Adipose tissue (tissue), 3 donors: ENCODE data around the gene DCLK1. TPM values are rescaled to one million over a fixed set of nuclear protein-coding genes. Genes with fewer than 3 reads are reported as not detected.

ENCODE experiments used
- H3K27ac ChIP-seq: one replicate; pipeline ENCODE4 v1.5.1; 2013; ENCODE audit warnings: low read depth, low read length
- WGBS, 3 donors: extraction: QIAGEN DNeasy Blood & Tissue Kit; methylation state at CpG; one replicate each; pipeline ENCODE4 v1.1.7; 2013; 5-methylcytosine and 5-hydroxymethylcytosine counted together
- polyA plus RNA-seq, 3 donors: library from polyadenylated mRNA; stranded (reverse); fragments of 200-250 nt; gene quantifications; one replicate each; pipeline ENCODE4 v1.2.3, GENCODE V29; 2013
- donor health status: healthy with polysubstance abuse.
- donor health status: Bipolar disorder and iron deficiency.
- donor health status: healthy.

DCLK1 gene
- polyA plus RNA-seq, 3 donors: 1.2 to 113 (median 7.3) TPM

- no peak overlapping the region for H3K27ac ChIP-seq
- WGBS, 3 donors: 56 to 67% (median 65%) methylated on average over 4 of the region's 4 CpGs
Observed at GRCh38 chr13:35940734-35941133, 190.4 kb downstream of the DCLK1 start.

GRCh38 chr13:35936246-35936978, 194.8 kb downstream of the DCLK1 start:
- WGBS, 3 donors: 48 to 62% (median 59%) methylated on average over 3 of the region's 3 CpGs
- H3K27ac ChIP-seq: no peak overlapping the region

GRCh38 chr13:35930665-35931631, 200.2 kb downstream of the DCLK1 start:
- H3K27ac ChIP-seq: no peak overlapping the region
- WGBS, 3 donors: 50 to 51% (median 51%) methylated on average over 4 of the region's 4 CpGs

GRCh38 chr13:35927567-35928021, 203.6 kb downstream of the DCLK1 start:
- H3K27ac ChIP-seq: no peak overlapping the region
- WGBS, 3 donors: 58 to 63% (median 63%) methylated on average over 4 of the region's 4 CpGs

- no peak overlapping the region for H3K27ac ChIP-seq
- 60% methylated on average over 2 of the region's 2 CpGs for WGBS, 3 donors
Observed at GRCh38 chr13:35926859-35927530, 204.2 kb downstream of the DCLK1 start.

- WGBS, 3 donors: 84 to 94% (median 90%) methylated on average over 3 of the region's 3 CpGs
- H3K27ac ChIP-seq: no peak overlapping the region
Observed at GRCh38 chr13:35925669-35926068, 205.5 kb downstream of the DCLK1 start.

- WGBS, 3 donors: 61 to 80% (median 75%) methylated on average over 3 of the region's 3 CpGs
Observed at GRCh38 chr13:35923347-35923746, 207.8 kb downstream of the DCLK1 start.

GRCh38 chr13:35920816-35921215, 210.4 kb downstream of the DCLK1 start:
- no peak overlapping the region for H3K27ac ChIP-seq
- 63 to 82% (median 75%) methylated on average over 7 of the region's 7 CpGs for WGBS, 3 donors

More at GRCh38 chr13:35923347-35923746, 207.8 kb downstream of the DCLK1 start:
- no peak overlapping the region for H3K27ac ChIP-seq

- whole genome bisulfite sequencing, 3 donors: 74 to 82% (median 77%) methylated on average over 8 of the region's 8 CpGs
- H3K27ac ChIP-seq: no peak overlapping the region
Observed at GRCh38 chr13:35917942-35918645, 213.1 kb downstream of the DCLK1 start.

- WGBS, 3 donors: 40 to 48% (median 43%) methylated on average over 13 of the region's 13 CpGs
- H3K27ac ChIP-seq: no peak overlapping the region
Observed at GRCh38 chr13:35917252-35917941, 213.8 kb downstream of the DCLK1 start.

- no peak overlapping the region for H3K27ac ChIP-seq
- 47 to 66% (median 60%) methylated on average over 2 of the region's 2 CpGs for WGBS, 3 donors
Observed at GRCh38 chr13:35916146-35916545, 215.0 kb downstream of the DCLK1 start.

- H3K27ac ChIP-seq: no peak overlapping the region
- 47 to 65% (median 60%) methylated on average over 1 of the region's 1 CpG for WGBS, 3 donors
Observed at GRCh38 chr13:35914662-35915061, 216.5 kb downstream of the DCLK1 start.

- 75 to 83% (median 81%) methylated on average over 7 of the region's 7 CpGs for WGBS, 3 donors
- no peak overlapping the region for H3K27ac ChIP-seq
Observed at GRCh38 chr13:35912841-35913240, 218.3 kb downstream of the DCLK1 start.

GRCh38 chr13:35909837-35910540, 221.2 kb downstream of the DCLK1 start:
- WGBS, 3 donors: 57 to 87% (median 86%) methylated on average over 8 of the region's 8 CpGs
- H3K27ac ChIP-seq: no peak overlapping the region

- WGBS, 3 donors: 60 to 91% (median 91%) methylated on average over 4 of the region's 4 CpGs
- no peak overlapping the region for H3K27ac ChIP-seq
Observed at GRCh38 chr13:35909091-35909490, 222.1 kb downstream of the DCLK1 start.

GRCh38 chr13:35908226-35908625, 223.0 kb downstream of the DCLK1 start:
- 79 to 91% (median 79%) methylated on average over 1 of the region's 1 CpG for WGBS, 3 donors
- H3K27ac ChIP-seq: no peak overlapping the region

- 68 to 79% (median 71%) methylated on average over 4 of the region's 4 CpGs for WGBS, 3 donors
- no peak overlapping the region for H3K27ac ChIP-seq
Observed at GRCh38 chr13:35906636-35907035, 224.5 kb downstream of the DCLK1 start.
